ENCODE measurements around the gene SART3. TPM values are rescaled to one million over a fixed set of nuclear protein-coding genes. Genes with fewer than 3 reads are reported as not detected.

SART3 gene
- total and polyA plus RNA-seq, 10 of the 15 experiments (the other 5 are each of a cell fraction or from before 2014, with no cell fraction given), result 8.8 to 179 (median 54.9) TPM

- intact Hi-C loops (cut with micrococcal nuclease; ENCODE audit: unreplicated experiment) (no loop called here), in situ Hi-C loops (cut with MboI) (no loop called here)
- CTCF ChIA-PET, result interaction anchor here (1.4 to 17.2 kb wide), 2 partner anchors 8 to 42 kb away, joined by 3 to 866 read pairs; partner anchors contain the start of genes ISCU and SART3
- no peak overlapping the region for H3K27ac ChIP-seq (ENCODE audit: control insufficient read depth, insufficient read depth)
- DNase-seq (ENCODE audit: low read depth, low spot score), result no peak
- no TSS peak for BruUV-seq (replicated peaks)
- H3K4me3 ChIP-seq, result no peak overlapping the region
- no peak overlapping the region for H3K4me2 ChIP-seq (ENCODE audit: control insufficient read depth, insufficient read depth)
- H3K27me3 ChIP-seq (replicated peaks in 1 of 2; ENCODE audit: control insufficient read depth in 2 of 2, insufficient read depth in 2 of 2, low read length in 1 of 2), result no peaks in the 10 kb centered on the region
- peaks cover 8% of the 10 kb centered on the region; the same call in 1 of the 3 replicates for H3K9me3 ChIP-seq (replicated peaks; ENCODE audit: control insufficient read depth, insufficient read depth, low read length)
- no peaks in the 10 kb centered on the region for H4K20me1 ChIP-seq (ENCODE audit: control insufficient read depth, insufficient read depth)
- POLR2A ChIA-PET, result no interaction called here
- no peak for FAIRE-seq
- TF ChIP-seq EGR1 (IDR thresholded peaks at IDR 0.05; ENCODE audit: borderline replicate concordance in 1 of 2, low read depth in 2 of 2, low read length in 2 of 2) (no peak), ZBED1 (IDR thresholded peaks at IDR 0.05; ENCODE audit: borderline replicate concordance) (no peak), NKRF (conservative IDR thresholded peaks at IDR 0.05) (no peak), ZBTB4 (CRISPR knock-in tag; IDR thresholded peaks at IDR 0.05) (no peak), CEBPB (IDR thresholded peaks at IDR 0.05; ENCODE audit: borderline replicate concordance in 1 of 2, low read depth in 2 of 2, low read length in 2 of 2) (no peak), JUNB (IDR thresholded peaks at IDR 0.05) (no peak), IRF3 (IDR thresholded peaks at IDR 0.05) (no peak), ESRRA (IDR thresholded peaks at IDR 0.05; ENCODE audit: low read length) (no peak)
- H3K36me3 ChIP-seq (ENCODE audit: control insufficient read depth in 2 of 2, insufficient read depth in 2 of 2, low read length in 1 of 2), result no peaks in the 10 kb centered on the region
- H3K79me2 ChIP-seq (ENCODE audit: control insufficient read depth, insufficient read depth, low read length), result no peaks in the 10 kb centered on the region
- H3K4me1 ChIP-seq (ENCODE audit: control insufficient read depth, insufficient read depth, low read length), result peaks cover 40% of the 10 kb centered on the region
- no peak overlapping the region for H3K9ac ChIP-seq (ENCODE audit: control insufficient read depth, insufficient read depth, low read length)
- SMC1A ChIA-PET (ENCODE audit: uncharacterized antibody, unreplicated experiment), result interaction anchor here (1.0 to 1.6 kb wide), 3 partner anchors 24 to 84 kb away, joined by 3 read pairs; partner anchors contain the start of gene SELPLG
- no peak overlapping the region for H2AFZ ChIP-seq (ENCODE audit: control insufficient read depth, low read depth, low read length)
- RAD21 ChIA-PET (ENCODE audit: unreplicated experiment), result interaction anchor here (15.9 kb wide), 1 partner anchor 42 kb away, joined by 633 read pairs; the partner anchor contains the start of genes ISCU and SART3
- 94% methylated on average over 8 of the region's 8 CpGs for WGBS (ENCODE audit: insufficient coverage, insufficient replicate concordance, low lambda C conversion rate, missing lambda C conversion rate)
- no peak for ATAC-seq
These were observed 49.4 kb upstream of the SART3 start for GRCh38 chr12:108610336-108610815.

Measured in GM12878 (cell line).